Keratinocyte (primary cell): ENCODE measurements around the gene WFDC10A. TPM values are rescaled to one million over a fixed set of nuclear protein-coding genes. Genes with fewer than 3 reads are reported as not detected.

Source experiments
- DNase-seq: peaks from one replicate; pipeline ENCODE4 v3.0.0-alpha.2; 2011; ENCODE audit warnings: low read depth, missing footprints, low spot score
- FAIRE-seq: peaks from 2 replicates; lab custom pipeline; 2011; peaks lifted over from hg19 to GRCh38; lab: Jason Lieb, UNC
- H2AFZ ChIP-seq: 2 replicates; pipeline ENCODE4 v1.6.0; 2012; ENCODE audit warnings: low read length, control low read depth, inconsistent platforms; ENCODE audit not compliant: control insufficient read depth
- H3K27ac ChIP-seq: 2 replicates; pipeline ENCODE4 v1.5.1; 2011; ENCODE audit warnings: low read length; ENCODE audit not compliant: control insufficient read depth, insufficient read depth
- H3K27me3 ChIP-seq: 3 replicates; pipeline ENCODE4 v1.6.0; 2011; ENCODE audit warnings: low read length; ENCODE audit not compliant: control insufficient read depth, insufficient read depth; ENCODE audit errors: extremely low read depth
- H3K36me3 ChIP-seq, 2 experiments: 2 replicates in 1 of 2; 3 replicates in 1 of 2; pipeline ENCODE4 v1.5.1; 2011; ENCODE audit warnings: low read length in 2 of 2, mild to moderate bottlenecking in 1 of 2; ENCODE audit not compliant: control insufficient read depth in 2 of 2, insufficient read depth in 2 of 2; ENCODE audit errors: extremely low read depth in 1 of 2
- H3K4me1 ChIP-seq: 3 replicates; pipeline ENCODE4 v1.5.1; 2011; ENCODE audit warnings: low read length; ENCODE audit not compliant: control insufficient read depth, insufficient read depth; ENCODE audit errors: extremely low read depth
- H3K4me2 ChIP-seq: 3 replicates; pipeline ENCODE4 v1.6.0; 2011; ENCODE audit warnings: low read depth, low read length; ENCODE audit not compliant: control insufficient read depth, insufficient read depth; ENCODE audit errors: extremely low read depth
- H3K4me3 ChIP-seq, 3 experiments: fragments of 200-600 bp in 1 of 3; sonication (generic) in 1 of 3; 2 replicates in 2 of 3; 3 replicates in 1 of 3; pipeline ENCODE4 v1.5.1; 2011 to 2016; ENCODE audit warnings: low read length in 3 of 3, mild to moderate bottlenecking in 3 of 3, control low read depth in 2 of 3, inconsistent platforms in 1 of 3, low read depth in 1 of 3, mixed read lengths in 1 of 3, mixed run types in 1 of 3, moderate library complexity in 1 of 3; ENCODE audit not compliant: control insufficient read depth in 2 of 3, insufficient read depth in 2 of 3; ENCODE audit errors: extremely low read depth in 1 of 3
- H3K79me2 ChIP-seq: 2 replicates; pipeline ENCODE4 v1.6.0; 2012; ENCODE audit warnings: low read length; ENCODE audit not compliant: control insufficient read depth, insufficient read depth
- H3K9ac ChIP-seq: 3 replicates; pipeline ENCODE4 v1.6.0; 2011; ENCODE audit warnings: low read length; ENCODE audit not compliant: control insufficient read depth, insufficient read depth; ENCODE audit errors: extremely low read depth
- H3K9me1 ChIP-seq: 3 replicates; pipeline ENCODE4 v1.6.0; 2011; ENCODE audit warnings: low read length; ENCODE audit not compliant: control insufficient read depth, insufficient read depth; ENCODE audit errors: extremely low read depth
- H3K9me3 ChIP-seq: 2 replicates; pipeline ENCODE4 v1.5.1; 2012; ENCODE audit warnings: low read depth, low read length; ENCODE audit not compliant: control insufficient read depth
- H4K20me1 ChIP-seq: 3 replicates; pipeline ENCODE4 v1.6.0; 2011; ENCODE audit warnings: low read length; ENCODE audit not compliant: control insufficient read depth, insufficient read depth; ENCODE audit errors: extremely low read depth
- EZH2 ChIP-seq: IDR thresholded peaks from one replicate; pipeline ENCODE4 v1.6.1; 2012; ENCODE audit warnings: inconsistent platforms, mild to moderate bottlenecking, low read length, moderate library complexity
- dilution Hi-C: fragments of 300-500 bp; cut with MboI; formaldehyde crosslinking; loops from one replicate; pipeline ENCODE4 v1.7.0; 2020; ENCODE audit warnings: low sequenced_read_pairs; ENCODE audit not compliant: extremely low pct_ligation_motif_present
- polyA plus RNA-seq, 5 experiments: library from polyadenylated mRNA; depleted of rRNA in 3 of 5; stranded (reverse) in 3 of 5; stranded (forward) in 1 of 5; unstranded in 1 of 5; fragments of >200 nt; gene quantifications; 1 replicate in 1 of 5; 2 replicates in 3 of 5; 3 replicates in 1 of 5; pipeline versions ENCODE4 v1.2.1 to v1.2.3, GENCODE V29; 2011 to 2012; ENCODE audit warnings: missing spikeins in 2 of 5, low read depth in 1 of 5, low replicate concordance in 1 of 5
- TF ChIP-seq, protein P1 (sequence below), 3 experiments: IDR thresholded peaks in 1 of 3; conservative IDR thresholded peaks in 1 of 3; optimal IDR thresholded peaks in 1 of 3; 2 replicates in 2 of 3; 3 replicates in 1 of 3; pipeline versions ENCODE3 to v1.5.1; 2011; ENCODE audit warnings: low read length in 3 of 3, mild to moderate bottlenecking in 3 of 3, moderate library complexity in 2 of 3, control low read depth in 1 of 3, inconsistent platforms in 1 of 3; ENCODE audit not compliant: insufficient read depth in 2 of 3; ENCODE audit errors: extremely low read depth in 1 of 3

The WFDC10A gene
- polyA plus RNA-seq, 1 donor (not counting 4 experiments of a cell fraction or from before 2014, with no cell fraction given) = not detected

DNA sequence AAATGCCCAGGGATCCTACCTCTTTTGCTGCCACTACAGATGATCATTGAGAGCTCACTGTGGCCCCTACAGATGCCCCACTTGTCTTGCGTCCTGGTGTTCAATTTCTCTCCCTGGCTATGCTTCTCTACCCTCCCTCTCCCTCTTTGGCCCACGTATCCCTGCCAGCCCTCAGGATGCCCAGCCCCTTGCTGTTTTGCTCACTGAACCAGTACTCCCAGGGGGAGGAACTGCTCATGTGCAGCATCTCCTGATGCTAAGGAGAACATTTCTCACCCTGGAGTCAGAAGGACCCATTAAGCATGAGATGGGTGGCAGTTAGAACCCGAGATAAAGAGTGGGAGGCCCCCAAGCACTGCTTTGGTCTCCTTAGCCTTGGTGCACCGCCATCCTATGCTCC is 1.6 kb downstream of the WFDC10A start, which contains the start of gene WFDC9:
TSS of gene WFDC9 (minus strand) at position 101 of the 400 bp plus-strand sequence. CDS start 21,103 bp downstream, outside the sequence.
- dilution Hi-C loops = no loop called here
- TF ChIP-seq EZH2 = no peak
- TF ChIP-seq, protein P1, sequence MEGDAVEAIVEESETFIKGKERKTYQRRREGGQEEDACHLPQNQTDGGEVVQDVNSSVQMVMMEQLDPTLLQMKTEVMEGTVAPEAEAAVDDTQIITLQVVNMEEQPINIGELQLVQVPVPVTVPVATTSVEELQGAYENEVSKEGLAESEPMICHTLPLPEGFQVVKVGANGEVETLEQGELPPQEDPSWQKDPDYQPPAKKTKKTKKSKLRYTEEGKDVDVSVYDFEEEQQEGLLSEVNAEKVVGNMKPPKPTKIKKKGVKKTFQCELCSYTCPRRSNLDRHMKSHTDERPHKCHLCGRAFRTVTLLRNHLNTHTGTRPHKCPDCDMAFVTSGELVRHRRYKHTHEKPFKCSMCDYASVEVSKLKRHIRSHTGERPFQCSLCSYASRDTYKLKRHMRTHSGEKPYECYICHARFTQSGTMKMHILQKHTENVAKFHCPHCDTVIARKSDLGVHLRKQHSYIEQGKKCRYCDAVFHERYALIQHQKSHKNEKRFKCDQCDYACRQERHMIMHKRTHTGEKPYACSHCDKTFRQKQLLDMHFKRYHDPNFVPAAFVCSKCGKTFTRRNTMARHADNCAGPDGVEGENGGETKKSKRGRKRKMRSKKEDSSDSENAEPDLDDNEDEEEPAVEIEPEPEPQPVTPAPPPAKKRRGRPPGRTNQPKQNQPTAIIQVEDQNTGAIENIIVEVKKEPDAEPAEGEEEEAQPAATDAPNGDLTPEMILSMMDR (optimal IDR thresholded peaks at IDR 0.05 in 1 of 3, IDR thresholded peaks at IDR 0.05 in 1 of 3, conservative IDR thresholded peaks at IDR 0.05 in 1 of 3; ENCODE audit: extremely low read depth in 1 of 3, insufficient read depth in 2 of 3, low read length in 3 of 3) = no peak

DNA sequence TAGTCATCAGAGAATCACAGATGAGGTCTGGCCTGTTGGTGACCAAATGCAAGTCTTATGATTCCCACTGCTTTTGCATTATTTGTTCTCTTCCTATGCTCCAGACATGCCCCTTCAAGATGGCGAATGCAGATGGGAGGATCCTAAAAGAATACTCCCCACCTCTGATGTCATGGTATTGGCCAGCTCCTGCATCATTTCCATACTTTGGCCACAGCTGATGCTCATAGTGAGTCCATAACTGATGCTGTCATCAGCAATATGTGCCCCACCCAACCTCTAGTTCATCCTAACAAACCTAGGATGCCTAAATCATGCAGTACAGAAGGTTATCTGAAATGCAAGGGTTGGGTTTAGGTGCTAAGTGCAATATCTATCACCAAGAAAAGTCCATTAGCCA is 7.0 kb downstream of the WFDC10A start:
- FAIRE-seq = no peak
- dilution Hi-C loops = no loop called here

More for the DNA sequence above, 1.6 kb downstream of the WFDC10A start, which contains the start of gene WFDC9:
- H3K9me1 ChIP-seq = no peaks in the 10 kb centered on the region
- DNase-seq (no peak), FAIRE-seq (no peak)
- H3K4me2 ChIP-seq = no peak within 1 kb of the TSS
- peaks cover 6% of the 10 kb centered on the region for H3K27me3 ChIP-seq
- H3K79me2 ChIP-seq = no peaks in the 10 kb centered on the region
- no peak within 1 kb of the TSS for H3K4me3 ChIP-seq
- no peaks in the 10 kb centered on the region for H4K20me1 ChIP-seq
- H2AFZ ChIP-seq = no peak within 1 kb of the TSS
- no peaks in the 10 kb centered on the region for H3K36me3 ChIP-seq
- no peaks in the 10 kb centered on the region for H3K4me1 ChIP-seq
- no peak within 1 kb of the TSS for H3K9ac ChIP-seq
- H3K27ac ChIP-seq = no peak within 1 kb of the TSS
- no peaks in the 10 kb centered on the region for H3K9me3 ChIP-seq

More for the DNA sequence above, 7.0 kb downstream of the WFDC10A start:
- Histone ChIP-seq H3K36me3 (no peaks in the 10 kb centered on the region), H3K9ac (no peak overlapping the region), H3K27ac (no peak overlapping the region), H3K4me1 (no peaks in the 10 kb centered on the region), H4K20me1 (no peaks in the 10 kb centered on the region), H2AFZ (no peak overlapping the region), H3K4me3 (no peak overlapping the region), H3K79me2 (no peaks in the 10 kb centered on the region), H3K9me1 (no peaks in the 10 kb centered on the region), H3K9me3 (no peaks in the 10 kb centered on the region), H3K4me2 (no peak overlapping the region), H3K27me3 (no peaks in the 10 kb centered on the region)
- DNase-seq = no peak
- TF ChIP-seq, protein P1 (optimal IDR thresholded peaks at IDR 0.05 in 1 of 3, IDR thresholded peaks at IDR 0.05 in 1 of 3, conservative IDR thresholded peaks at IDR 0.05 in 1 of 3; ENCODE audit: extremely low read depth in 1 of 3, insufficient read depth in 2 of 3, low read length in 3 of 3) = no peak
- TF ChIP-seq EZH2 = no peak
